ENCODE data around the gene NUP58.
"Not testable (repeated sequence)": the region's sequence is repeated elsewhere in the genome, so short reads cannot be mapped to it uniquely, and the experiment has no call there.

NUP58 gene

GRCh38 chr13:25310891-25311290 lies 9.5 kb downstream of the NUP58 start:
- TF ChIP-seq TAF1 (IDR thresholded peaks at IDR 0.05; ENCODE audit: borderline replicate concordance, low read depth, low read length) (no peak), POLR2A (IDR thresholded peaks at IDR 0.05; ENCODE audit: low read depth, low read length) (no peak; the same call in 1 of the 2 replicates), POLR2AphosphoS5 (IDR thresholded peaks at IDR 0.05; ENCODE audit: low read depth, low read length) (no peak)
- FAIRE-seq (no peak), DNase-seq (ENCODE audit: insufficient read length) (no peak)

- DNase-seq (ENCODE audit: insufficient read length); FAIRE-seq: not testable (repeated sequence)
Observed at GRCh38 chr13:25318946-25319345, 17.5 kb downstream of the NUP58 start.

GRCh38 chr13:25319771-25320170 lies 18.3 kb downstream of the NUP58 start:
- TF ChIP-seq POLR2A (IDR thresholded peaks at IDR 0.05; ENCODE audit: low read depth, low read length): no peak
- TF ChIP-seq TAF1 (IDR thresholded peaks at IDR 0.05; ENCODE audit: borderline replicate concordance, low read depth, low read length): no peak
- no peak for TF ChIP-seq POLR2AphosphoS5 (IDR thresholded peaks at IDR 0.05; ENCODE audit: low read depth, low read length)
- DNase-seq (ENCODE audit: insufficient read length): no peak
- no peak for FAIRE-seq

- no peak for DNase-seq (ENCODE audit: insufficient read length)
- TF ChIP-seq POLR2A (IDR thresholded peaks at IDR 0.05; ENCODE audit: low read depth, low read length) (no peak), POLR2AphosphoS5 (IDR thresholded peaks at IDR 0.05; ENCODE audit: low read depth, low read length) (no peak), TAF1 (IDR thresholded peaks at IDR 0.05; ENCODE audit: borderline replicate concordance, low read depth, low read length) (no peak)
- FAIRE-seq: no peak
Observed at GRCh38 chr13:25324100-25324499, 22.7 kb downstream of the NUP58 start.

- FAIRE-seq (no peak), DNase-seq (ENCODE audit: insufficient read length) (no peak)
- TF ChIP-seq TAF1 (IDR thresholded peaks at IDR 0.05; ENCODE audit: borderline replicate concordance, low read depth, low read length): no peak
- TF ChIP-seq POLR2AphosphoS5 (IDR thresholded peaks at IDR 0.05; ENCODE audit: low read depth, low read length): no peak
- no peak for TF ChIP-seq POLR2A (IDR thresholded peaks at IDR 0.05; ENCODE audit: low read depth, low read length)
Observed at GRCh38 chr13:25329706-25330105, 28.3 kb downstream of the NUP58 start.

GRCh38 chr13:25330541-25330940 lies 29.1 kb downstream of the NUP58 start:
- DNase-seq (ENCODE audit: insufficient read length) (no peak), FAIRE-seq (no peak)
- TF ChIP-seq POLR2A (IDR thresholded peaks at IDR 0.05; ENCODE audit: low read depth, low read length): no peak
- TF ChIP-seq POLR2AphosphoS5 (IDR thresholded peaks at IDR 0.05; ENCODE audit: low read depth, low read length): no peak
- TF ChIP-seq TAF1 (IDR thresholded peaks at IDR 0.05; ENCODE audit: borderline replicate concordance, low read depth, low read length): no peak

- FAIRE-seq (no peak), DNase-seq (ENCODE audit: insufficient read length) (no peak)
- no peak for TF ChIP-seq TAF1 (IDR thresholded peaks at IDR 0.05; ENCODE audit: borderline replicate concordance, low read depth, low read length)
- TF ChIP-seq POLR2AphosphoS5 (IDR thresholded peaks at IDR 0.05; ENCODE audit: low read depth, low read length): no peak
- no peak for TF ChIP-seq POLR2A (IDR thresholded peaks at IDR 0.05; ENCODE audit: low read depth, low read length)
Observed at GRCh38 chr13:25335856-25336255, 34.4 kb downstream of the NUP58 start.

- TF ChIP-seq POLR2A (IDR thresholded peaks at IDR 0.05; ENCODE audit: low read depth, low read length) (no peak), POLR2AphosphoS5 (IDR thresholded peaks at IDR 0.05; ENCODE audit: low read depth, low read length) (no peak), TAF1 (IDR thresholded peaks at IDR 0.05; ENCODE audit: borderline replicate concordance, low read depth, low read length) (no peak)
- DNase-seq (ENCODE audit: insufficient read length) (no peak), FAIRE-seq (no peak)
Observed at GRCh38 chr13:25345576-25345975, 44.2 kb downstream of the NUP58 start.

GRCh38 chr13:25347151-25347550 lies 45.7 kb downstream of the NUP58 start:
- FAIRE-seq (no peak), DNase-seq (ENCODE audit: insufficient read length) (no peak)
- TF ChIP-seq POLR2AphosphoS5 (IDR thresholded peaks at IDR 0.05; ENCODE audit: low read depth, low read length) (no peak), POLR2A (IDR thresholded peaks at IDR 0.05; ENCODE audit: low read depth, low read length) (no peak), TAF1 (IDR thresholded peaks at IDR 0.05; ENCODE audit: borderline replicate concordance, low read depth, low read length) (no peak)

GRCh38 chr13:25351404-25351803 lies 50.0 kb downstream of the NUP58 start:
- FAIRE-seq (no peak), DNase-seq (ENCODE audit: insufficient read length) (no peak)
- TF ChIP-seq TAF1 (IDR thresholded peaks at IDR 0.05; ENCODE audit: borderline replicate concordance, low read depth, low read length) (no peak), POLR2A (IDR thresholded peaks at IDR 0.05; ENCODE audit: low read depth, low read length) (no peak), POLR2AphosphoS5 (IDR thresholded peaks at IDR 0.05; ENCODE audit: low read depth, low read length) (no peak)

GRCh38 chr13:25352230-25352629 lies 50.8 kb downstream of the NUP58 start:
- TF ChIP-seq TAF1 (IDR thresholded peaks at IDR 0.05; ENCODE audit: borderline replicate concordance, low read depth, low read length) (no peak), POLR2AphosphoS5 (IDR thresholded peaks at IDR 0.05; ENCODE audit: low read depth, low read length) (no peak), POLR2A (IDR thresholded peaks at IDR 0.05; ENCODE audit: low read depth, low read length) (no peak)
- FAIRE-seq (no peak), DNase-seq (ENCODE audit: insufficient read length) (no peak)

GRCh38 chr13:25352806-25353205 lies 51.4 kb downstream of the NUP58 start:
- DNase-seq (ENCODE audit: insufficient read length) (no peak), FAIRE-seq (no peak)
- TF ChIP-seq POLR2AphosphoS5 (IDR thresholded peaks at IDR 0.05; ENCODE audit: low read depth, low read length) (no peak), POLR2A (IDR thresholded peaks at IDR 0.05; ENCODE audit: low read depth, low read length) (no peak), TAF1 (IDR thresholded peaks at IDR 0.05; ENCODE audit: borderline replicate concordance, low read depth, low read length) (no peak)

- FAIRE-seq (no peak), DNase-seq (ENCODE audit: insufficient read length) (no peak)
- no peak for TF ChIP-seq POLR2A (IDR thresholded peaks at IDR 0.05; ENCODE audit: low read depth, low read length)
Observed at GRCh38 chr13:25353344-25353743, 51.9 kb downstream of the NUP58 start.
